ENCODE results near the gene FGR. TPM values are rescaled to one million over a fixed set of nuclear protein-coding genes. Genes with fewer than 3 reads are reported as not detected.

FGR gene
- polyA plus RNA-seq, 1 of the 3 experiments (the other 2 are of a cell fraction), result not detected

- H3K36me3 ChIP-seq (replicated peaks in 1 of 2; ENCODE audit: control insufficient read depth in 1 of 2, insufficient read depth in 2 of 2, low read length in 1 of 2), result no peaks in the 10 kb centered on the region
- H3K9me3 ChIP-seq, result no peaks in the 10 kb centered on the region
- H3K4me3 ChIP-seq (ENCODE audit: low read depth in 2 of 2, low read length in 1 of 2), result no peak overlapping the region
- H3F3A ChIP-seq (replicated peaks; ENCODE audit: insufficient read depth), result no peaks in the 10 kb centered on the region
- H4K20me1 ChIP-seq (ENCODE audit: insufficient read depth), result no peaks in the 10 kb centered on the region
- no peak overlapping the region for H2AFZ ChIP-seq (ENCODE audit: low read depth)
- no peaks in the 10 kb centered on the region for H3K79me2 ChIP-seq (ENCODE audit: insufficient read depth)
- ChIA-PET CTCF (interaction anchor here (0.8 to 1.7 kb wide), 4 partner anchors 23 to 290 kb away, joined by 3 to 9 read pairs (median 5); no protein-coding TSS in a partner anchor), POLR2A (no interaction called here)
- H3K27me3 ChIP-seq (ENCODE audit: insufficient read depth), result no peaks in the 10 kb centered on the region
- 81% methylated on average over 7 of the region's 8 CpGs for WGBS (ENCODE audit: low lambda C conversion rate)
- H3K27ac ChIP-seq (ENCODE audit: low read depth in 2 of 2, low read length in 1 of 2), result no peak overlapping the region
- no peaks in the 10 kb centered on the region for H3K9me2 ChIP-seq
- H3K4me2 ChIP-seq, result no peak overlapping the region
- no peak for DNase-seq
- H3K4me1 ChIP-seq (ENCODE audit: control insufficient read depth in 1 of 2, insufficient read depth in 2 of 2, low read depth in 1 of 2, low read length in 1 of 2), result peaks cover 4 to 7% of the 10 kb centered on the region in 2 experiments; a peak in 2 of 4 replicates
- TF ChIP-seq POLR2AphosphoS5 (IDR thresholded peaks at IDR 0.05; ENCODE audit: low read depth, low read length) (no peak), MAX (IDR thresholded peaks at IDR 0.05; ENCODE audit: low read depth) (no peak), RCOR1 (IDR thresholded peaks at IDR 0.05; ENCODE audit: low read length) (no peak), SIN3A (IDR thresholded peaks at IDR 0.05; ENCODE audit: borderline replicate concordance, low read depth, low read length) (no peak), SMC3 (IDR thresholded peaks at IDR 0.05; ENCODE audit: low read depth, low read length) (no peak), JUND (IDR thresholded peaks at IDR 0.05) (no peak), PBX3 (IDR thresholded peaks at IDR 0.05) (no peak), RAD21 (IDR thresholded peaks at IDR 0.05; ENCODE audit: low read length) (no peak), ZBTB33 (IDR thresholded peaks at IDR 0.05; ENCODE audit: borderline replicate concordance, low read depth) (no peak), FOXM1 (IDR thresholded peaks at IDR 0.05; ENCODE audit: low read depth) (no peak), GATA2 (CRISPR knock-in tag; IDR thresholded peaks at IDR 0.05) (no peak), TAF1 (IDR thresholded peaks at IDR 0.05; ENCODE audit: borderline replicate concordance, low read depth, low read length) (no peak), TCF12 (IDR thresholded peaks at IDR 0.05) (no peak), FOSL2 (IDR thresholded peaks at IDR 0.05; ENCODE audit: borderline replicate concordance, low read depth) (no peak), MXI1 (IDR thresholded peaks at IDR 0.05; ENCODE audit: low read depth, low read length) (no peak), USF2 (IDR thresholded peaks at IDR 0.05; ENCODE audit: borderline replicate concordance, low read depth, low read length) (no peak)
- no peak overlapping the region for H3K9ac ChIP-seq
Measured at GRCh38 chr1:27646676-27647075, 11.7 kb upstream of the FGR start.
